Body of pancreas (tissue), 4 donors: ENCODE results near the gene SNTB2. TPM values are rescaled to one million over a fixed set of nuclear protein-coding genes. Genes with fewer than 3 reads are reported as not detected.
"Not testable (repeated sequence)": the region's sequence is repeated elsewhere in the genome, so short reads cannot be mapped to it uniquely, and the experiment has no call there.

Experiments
- ATAC-seq: fragments of 150-250 bp; one replicate; pipeline ENCODE4 v1.9.1; 2016
- DNase-seq, 4 donors: peaks; one replicate each; pipeline ENCODE4 v3.0.0-alpha.2; 2019
- H3K27ac ChIP-seq, 4 donors: fragments of 200-600 bp; sonication (generic); 1 replicate in 3 of 4; 2 replicates in 1 of 4; pipeline versions ENCODE4 v1.5.1 to v1.6.1; 2016 to 2019; ENCODE audit warnings: mild to moderate bottlenecking in 1 of 4, mixed read lengths in 1 of 4, moderate library complexity in 1 of 4
- H3K27me3 ChIP-seq, 2 donors: fragments of 200-600 bp; sonication (generic); one replicate each; pipeline ENCODE4 v1.6.0; 2016; ENCODE audit warnings: mild to moderate bottlenecking in 1 of 2
- H3K36me3 ChIP-seq, 2 donors: fragments of 200-600 bp; sonication (generic); replicated peaks in 1 of 2; 2 replicates each; pipeline ENCODE4 v1.5.1; 2016; ENCODE audit warnings: low read depth in 2 of 2; ENCODE audit not compliant: insufficient read depth in 1 of 2
- H3K4me1 ChIP-seq: fragments of 200-600 bp; sonication (generic); one replicate; pipeline ENCODE4 v1.6.0; 2016
- H3K4me3 ChIP-seq, 2 donors: fragments of 200-600 bp; sonication (generic); 1 replicate in 1 of 2; 2 replicates in 1 of 2; pipeline ENCODE4 v1.5.1; 2016 to 2019
- H3K9me3 ChIP-seq, 3 donors: fragments of 200-600 bp; sonication (generic); 1 replicate in 2 of 3; 2 replicates in 1 of 3; pipeline ENCODE4 v1.5.1; 2016
- CTCF ChIP-seq, 7 experiments: fragments of 450-650 bp in 4 of 7; fragments of 200-600 bp in 3 of 7; sonication (generic) in 3 of 7; IDR thresholded peaks; one replicate each; pipeline ENCODE4 v1.5.1; 2016 to 2019; ENCODE audit warnings: antibody characterized with exemption in 7 of 7
- POLR2A ChIP-seq, 3 donors: fragments of 450-650 bp; IDR thresholded peaks; one replicate each; pipeline ENCODE4 v1.6.1; 2016; ENCODE audit warnings: antibody characterized with exemption in 3 of 3, mild to moderate bottlenecking in 2 of 3
- WGBS, 2 donors: methylation state at CpG; one replicate each; pipeline ENCODE4 v1.1.5; 2017; 5-methylcytosine and 5-hydroxymethylcytosine counted together
- intact Hi-C: fragments of 100-400 bp; cut with DNase I; formaldehyde crosslinking; loops from one replicate; pipeline ENCODE4 v1.15.1; 2023
- total RNA-seq, 2 donors: library from RNA; depleted of rRNA; stranded (reverse); fragments of >200 nt; gene quantifications; one replicate each; pipeline ENCODE4 v1.1.0, GENCODE V29; 2016

Gene SNTB2
- total RNA-seq, 2 donors from 2014 or later, result 11.2 to 13.5 TPM

DNA sequence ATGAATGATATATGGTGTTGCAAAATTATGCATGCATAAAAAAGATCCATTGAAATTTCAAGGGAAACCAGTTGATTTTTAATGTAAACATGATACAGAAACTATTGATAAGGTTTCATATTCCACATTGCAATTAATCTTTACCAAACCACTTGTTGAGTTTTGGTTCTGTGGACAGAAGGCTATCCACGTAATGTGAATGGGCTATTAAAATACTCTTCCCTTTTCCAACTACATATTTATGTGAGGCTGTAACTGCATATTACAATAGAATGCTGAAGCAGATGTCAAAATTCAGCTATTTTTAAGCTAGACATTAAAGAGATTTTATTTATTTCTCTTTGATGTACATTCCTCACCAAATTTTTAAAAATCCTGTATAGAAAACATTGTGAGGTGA lies 90.4 kb downstream of the SNTB2 start:
- 64 to 87% methylated on average over 1 of the region's 1 CpG for WGBS, 2 donors
- Histone ChIP-seq H3K27ac (no peak overlapping the region), H3K9me3 (no peaks in the 10 kb centered on the region), H3K36me3 (no peaks in the 10 kb centered on the region), H3K4me1 (no peaks in the 10 kb centered on the region), H3K4me3 (no peak overlapping the region), H3K27me3 (no peaks in the 10 kb centered on the region)
- no peak for TF ChIP-seq CTCF (IDR thresholded peaks at IDR 0.05)
- no peak for TF ChIP-seq POLR2A (IDR thresholded peaks at IDR 0.05)
- no peak for ATAC-seq
- intact Hi-C loops, result no loop called here
- no peak for DNase-seq

DNA sequence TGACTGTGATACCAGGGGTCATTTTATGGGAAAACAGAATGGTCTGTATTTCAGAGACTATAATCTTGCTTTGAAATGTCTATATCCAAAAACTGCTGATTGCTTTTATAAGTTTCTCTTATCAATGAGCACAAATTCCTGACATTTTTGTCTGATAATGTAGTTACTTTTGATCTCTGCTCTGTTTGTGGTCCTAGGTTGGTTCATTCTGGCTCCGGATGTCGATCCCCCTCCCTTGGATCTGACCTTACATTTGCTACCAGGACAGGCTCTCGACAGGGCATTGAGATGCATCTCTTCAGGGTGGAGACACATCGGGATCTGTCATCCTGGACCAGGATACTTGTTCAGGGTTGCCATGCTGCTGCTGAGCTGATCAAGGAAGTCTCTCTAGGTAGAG lies 96.9 kb downstream of the SNTB2 start:
- ATAC-seq (no peak), DNase-seq (no peak)
- TF ChIP-seq POLR2A (IDR thresholded peaks at IDR 0.05) (no peak), CTCF (IDR thresholded peaks at IDR 0.05) (no peak)
- WGBS, 2 donors, result 51 to 60% methylated on average over 4 of the region's 4 CpGs
- H3K9me3 ChIP-seq, result no peaks in the 10 kb centered on the region
- no peak overlapping the region for H3K27ac ChIP-seq
- no peak overlapping the region for H3K4me3 ChIP-seq
- H3K36me3 ChIP-seq, result no peaks in the 10 kb centered on the region
- no peaks in the 10 kb centered on the region for H3K27me3 ChIP-seq
- intact Hi-C loops, result no loop called here
- H3K4me1 ChIP-seq, result peaks cover 3% of the 10 kb centered on the region

DNA sequence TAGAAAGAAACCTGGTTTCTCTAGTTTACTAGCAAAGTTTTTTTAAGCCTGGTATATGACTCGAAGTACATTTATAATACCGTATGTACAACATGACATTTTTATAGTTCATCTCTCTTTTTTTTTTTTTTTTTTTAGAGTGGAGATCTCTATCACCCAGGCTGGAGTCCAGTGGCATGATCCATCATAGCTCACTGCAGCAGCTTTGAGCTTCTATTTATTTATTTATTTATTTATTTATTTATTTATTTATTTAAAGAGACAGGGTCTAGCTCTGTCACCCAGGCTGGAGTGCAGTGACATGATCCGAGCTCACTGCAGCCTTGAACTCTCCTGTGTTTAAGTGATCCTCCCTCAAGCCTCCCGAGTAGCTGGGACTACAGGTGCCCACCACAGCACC lies 98.3 kb downstream of the SNTB2 start:
- H3K9me3 ChIP-seq, result no peaks in the 10 kb centered on the region
- no peak overlapping the region for H3K27ac ChIP-seq
- TF ChIP-seq CTCF (IDR thresholded peaks at IDR 0.05), result no peak
- no peak for TF ChIP-seq POLR2A (IDR thresholded peaks at IDR 0.05)
- WGBS, 2 donors, result 78 to 81% methylated on average over 4 of the region's 4 CpGs
- H3K4me3 ChIP-seq, result no peak overlapping the region
- ATAC-seq (no peak), DNase-seq (no peak)
- intact Hi-C loops, result no loop called here
- H3K36me3 ChIP-seq, result no peaks in the 10 kb centered on the region
- H3K27me3 ChIP-seq, result no peaks in the 10 kb centered on the region
- H3K4me1 ChIP-seq, result peaks cover 3% of the 10 kb centered on the region

DNA sequence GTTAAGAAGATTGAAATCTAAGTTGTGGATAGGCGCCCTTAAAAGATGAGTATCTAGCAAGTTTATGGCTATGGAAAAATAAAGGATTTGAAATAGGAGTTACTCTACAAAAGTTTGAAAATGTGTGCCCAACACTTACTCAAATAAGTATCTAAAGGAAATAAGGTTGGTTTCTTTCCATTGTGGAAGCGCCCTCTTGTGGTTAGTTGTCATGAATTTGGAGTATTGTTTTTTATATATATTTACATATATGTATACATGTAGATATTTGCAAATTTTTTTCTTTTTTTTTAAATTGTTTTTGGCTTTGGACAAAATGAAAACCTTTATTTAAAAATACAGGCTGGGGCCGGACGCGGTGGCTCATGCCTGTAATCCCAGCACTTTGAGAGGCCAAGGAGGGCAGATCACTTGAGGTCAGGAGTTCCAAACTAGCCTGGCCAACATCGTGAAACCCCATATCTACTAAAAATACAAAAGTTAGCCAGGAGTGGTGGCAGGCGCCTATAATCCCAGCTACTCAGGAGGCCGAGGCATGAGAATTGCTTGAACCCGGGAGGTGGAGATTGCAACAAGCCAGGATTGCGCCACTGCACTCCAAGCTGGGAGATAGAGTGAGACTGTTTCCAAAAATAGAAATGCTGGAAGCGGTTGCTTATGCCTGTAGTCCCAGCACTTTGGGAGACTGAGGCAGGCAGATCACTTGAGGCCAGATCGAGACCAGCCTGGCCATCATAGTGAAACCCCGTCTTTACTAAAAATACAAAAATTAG lies 100.2 kb downstream of the SNTB2 start:
- H3K27me3 ChIP-seq, result no peaks in the 10 kb centered on the region
- peak; percentile 34 to 63 (median 45) for DNase-seq
- intact Hi-C loops, result loop anchor here (2.0 kb wide), 1 partner anchor 136 kb away; no protein-coding TSS in a partner anchor
- H3K27ac ChIP-seq, result no peak overlapping the region
- TF ChIP-seq POLR2A (IDR thresholded peaks at IDR 0.05) (no peak), CTCF (IDR thresholded peaks at IDR 0.05) (peak; percentile 22 to 71 (median 65))
- no peaks in the 10 kb centered on the region for H3K9me3 ChIP-seq
- no peaks in the 10 kb centered on the region for H3K36me3 ChIP-seq
- peak; percentile 50 for ATAC-seq
- H3K4me1 ChIP-seq, result peaks cover 3% of the 10 kb centered on the region
- 44 to 49% methylated on average over 13 of the region's 13 CpGs for WGBS, 2 donors
- H3K4me3 ChIP-seq, result no peak overlapping the region

GRCh38 chr16:69291657-69292056 lies 104.7 kb downstream of the SNTB2 start:
- H3K4me1 ChIP-seq, H3K9me3 ChIP-seq, intact Hi-C loops, H3K4me3 ChIP-seq, H3K27me3 ChIP-seq, H3K36me3 ChIP-seq, H3K27ac ChIP-seq, DNase-seq, ATAC-seq: not testable (repeated sequence)
- WGBS, 2 donors, result 88% methylated on average over 9 of the region's 9 CpGs
